Fibroblast of skin of abdomen (primary cell): ENCODE results near the gene GDF10.

Experiments
- DNase-seq: peaks from one replicate; pipeline ENCODE4 v3.0.0-alpha.2; 2013

The GDF10 gene

GRCh38 chr10:47357131-47357582 lies 57.2 kb downstream of the GDF10 start:
- DNase-seq, result no peak

- no peak for DNase-seq
These were observed 57.9 kb downstream of the GDF10 start for GRCh38 chr10:47357911-47358310.

GRCh38 chr10:47358457-47358856 lies 58.5 kb downstream of the GDF10 start:
- no peak for DNase-seq

- DNase-seq, result no peak
These were observed 59.1 kb downstream of the GDF10 start for GRCh38 chr10:47359101-47359500.

GRCh38 chr10:47359626-47360418 lies 59.8 kb downstream of the GDF10 start:
- no peak for DNase-seq

GRCh38 chr10:47360419-47361040 lies 60.5 kb downstream of the GDF10 start:
- DNase-seq, result no peak

- peak; percentile 18 for DNase-seq
These were observed 61.3 kb downstream of the GDF10 start for GRCh38 chr10:47361293-47361692.

- no peak for DNase-seq
These were observed 62.2 kb downstream of the GDF10 start for GRCh38 chr10:47362199-47362598.
